Calu3 (cell line): ENCODE data around the gene NMNAT2. TPM values are rescaled to one million over a fixed set of nuclear protein-coding genes. Genes with fewer than 3 reads are reported as not detected.
"Not testable (repeated sequence)": the region's sequence is repeated elsewhere in the genome, so short reads cannot be mapped to it uniquely, and the experiment has no call there.

Experiments used
- BruUV-seq: library from RNA; stranded (reverse); fragments of 400-500 nt; replicated peaks from 2 replicates; lab custom pipeline; 2021; lab: Mats Ljungman, UMichigan
- CTCF ChIA-PET: fragments of 300-600 bp; sonication (Branson Sonifier 250); formaldehyde crosslinking; loops from one replicate; lab custom pipeline; 2022; ENCODE audit warnings: antibody characterized with exemption; lab: Charles Lee
- DNase-seq: peaks from one replicate; pipeline ENCODE4 v3.0.0; 2022
- H3K27ac Mint-ChIP-seq: one replicate; pipeline ENCODE4 v1.8.0; 2022; ENCODE audit warnings: mixed read lengths; ENCODE audit not compliant: unreplicated experiment
- H3K27me3 Mint-ChIP-seq: one replicate; pipeline ENCODE4 v1.8.0; 2022; ENCODE audit warnings: mixed read lengths; ENCODE audit not compliant: unreplicated experiment
- H3K36me3 Mint-ChIP-seq: one replicate; pipeline ENCODE4 v1.8.0; 2022; ENCODE audit warnings: mild to moderate bottlenecking, moderate library complexity, mixed read lengths; ENCODE audit not compliant: insufficient read depth, unreplicated experiment
- H3K4me1 Mint-ChIP-seq: one replicate; pipeline ENCODE4 v1.8.0; 2022; ENCODE audit warnings: mild to moderate bottlenecking, low read depth, mixed read lengths; ENCODE audit not compliant: unreplicated experiment
- H3K4me3 Mint-ChIP-seq: one replicate; pipeline ENCODE4 v1.8.0; 2022; ENCODE audit warnings: mild to moderate bottlenecking, low read depth, moderate library complexity, mixed read lengths; ENCODE audit not compliant: unreplicated experiment
- H3K9me3 Mint-ChIP-seq: one replicate; pipeline ENCODE4 v1.8.0; 2022; ENCODE audit warnings: low read depth, mixed read lengths; ENCODE audit not compliant: unreplicated experiment
- CTCF ChIP-seq: fragments of 200-600 bp; IDR thresholded peaks from one replicate; pipeline ENCODE4 v1.8.0; 2022; ENCODE audit warnings: antibody characterized with exemption; ENCODE audit not compliant: unreplicated experiment
- intact Hi-C: fragments of 100-400 bp; cut with micrococcal nuclease; formaldehyde crosslinking; loops from one replicate; pipeline ENCODE4 v1.10.0; 2022; ENCODE audit not compliant: unreplicated experiment
- total RNA-seq: library from RNA; stranded (reverse); gene quantifications from 2 replicates; pipeline ENCODE4 v1.2.3, GENCODE V29; 2022

The NMNAT2 gene
- total RNA-seq, 1 experiment from 2014 or later: 0.26 TPM

- Mint-ChIP-seq H3K27me3 (no peaks in the 10 kb centered on the region), H3K4me1 (peaks cover 33% of the 10 kb centered on the region), H3K4me3 (no peak overlapping the region), H3K27ac (no peak overlapping the region), H3K36me3 (no peaks in the 10 kb centered on the region), H3K9me3 (no peaks in the 10 kb centered on the region)
- no TSS peak for BruUV-seq
- no peak for DNase-seq
- TF ChIP-seq CTCF: no peak
- intact Hi-C loops: no loop called here
- CTCF ChIA-PET: no interaction called here
Measured at GRCh38 chr1:183274836-183275235, 143.3 kb downstream of the NMNAT2 start.

- H3K27me3 Mint-ChIP-seq, H3K27ac Mint-ChIP-seq, intact Hi-C loops, DNase-seq, H3K36me3 Mint-ChIP-seq, BruUV-seq, H3K4me3 Mint-ChIP-seq, H3K9me3 Mint-ChIP-seq: not testable (repeated sequence)
- H3K4me1 Mint-ChIP-seq: peaks cover 33% of the 10 kb centered on the region
- CTCF ChIA-PET: interaction anchor here (0.6 kb wide), 1 partner anchor 26 kb away, joined by 3 read pairs; no protein-coding TSS in a partner anchor
Measured at GRCh38 chr1:183273984-183274383, 144.2 kb downstream of the NMNAT2 start.

- intact Hi-C loops: no loop called here
- DNase-seq: no peak
- Mint-ChIP-seq H3K27ac (no peak overlapping the region), H3K27me3 (no peaks in the 10 kb centered on the region), H3K4me1 (peaks cover 33% of the 10 kb centered on the region), H3K9me3 (no peaks in the 10 kb centered on the region), H3K36me3 (no peaks in the 10 kb centered on the region), H3K4me3 (no peak overlapping the region)
- CTCF ChIA-PET: interaction anchor here (0.6 kb wide), 1 partner anchor 27 kb away, joined by 3 read pairs; no protein-coding TSS in a partner anchor
- no TSS peak for BruUV-seq
- no peak for TF ChIP-seq CTCF
Measured at GRCh38 chr1:183273300-183273699, 144.9 kb downstream of the NMNAT2 start.

GRCh38 chr1:183272390-183272848 is 145.8 kb downstream of the NMNAT2 start:
- no peak for DNase-seq
- no peak for TF ChIP-seq CTCF
- no peaks in the 10 kb centered on the region for H3K36me3 Mint-ChIP-seq
- no peaks in the 10 kb centered on the region for H3K27me3 Mint-ChIP-seq
- BruUV-seq: no TSS peak
- peaks cover 33% of the 10 kb centered on the region for H3K4me1 Mint-ChIP-seq
- H3K4me3 Mint-ChIP-seq: no peak overlapping the region
- intact Hi-C loops: no loop called here
- no peaks in the 10 kb centered on the region for H3K9me3 Mint-ChIP-seq
- H3K27ac Mint-ChIP-seq: no peak overlapping the region
- CTCF ChIA-PET: interaction anchor here (1.3 kb wide), 1 partner anchor 9 kb away, joined by 3 read pairs; no protein-coding TSS in a partner anchor

- no peak overlapping the region for H3K27ac Mint-ChIP-seq
- no peaks in the 10 kb centered on the region for H3K36me3 Mint-ChIP-seq
- peaks cover 33% of the 10 kb centered on the region for H3K4me1 Mint-ChIP-seq
- CTCF ChIA-PET: no interaction called here
- no peaks in the 10 kb centered on the region for H3K9me3 Mint-ChIP-seq
- DNase-seq: no peak
- TF ChIP-seq CTCF: no peak
- H3K27me3 Mint-ChIP-seq: no peaks in the 10 kb centered on the region
- intact Hi-C loops: no loop called here
- no peak overlapping the region for H3K4me3 Mint-ChIP-seq
- no TSS peak for BruUV-seq
Measured at GRCh38 chr1:183270541-183271141, 147.5 kb downstream of the NMNAT2 start.
